ENCODE results near the gene IL1R1.

IL1R1 gene

GRCh38 chr2:102206666-102207341 is 64.3 kb downstream of the IL1R1 start:
- ChIA-PET POLR2A (no interaction called here), CTCF (no interaction called here)
- TF ChIP-seq, protein P1, sequence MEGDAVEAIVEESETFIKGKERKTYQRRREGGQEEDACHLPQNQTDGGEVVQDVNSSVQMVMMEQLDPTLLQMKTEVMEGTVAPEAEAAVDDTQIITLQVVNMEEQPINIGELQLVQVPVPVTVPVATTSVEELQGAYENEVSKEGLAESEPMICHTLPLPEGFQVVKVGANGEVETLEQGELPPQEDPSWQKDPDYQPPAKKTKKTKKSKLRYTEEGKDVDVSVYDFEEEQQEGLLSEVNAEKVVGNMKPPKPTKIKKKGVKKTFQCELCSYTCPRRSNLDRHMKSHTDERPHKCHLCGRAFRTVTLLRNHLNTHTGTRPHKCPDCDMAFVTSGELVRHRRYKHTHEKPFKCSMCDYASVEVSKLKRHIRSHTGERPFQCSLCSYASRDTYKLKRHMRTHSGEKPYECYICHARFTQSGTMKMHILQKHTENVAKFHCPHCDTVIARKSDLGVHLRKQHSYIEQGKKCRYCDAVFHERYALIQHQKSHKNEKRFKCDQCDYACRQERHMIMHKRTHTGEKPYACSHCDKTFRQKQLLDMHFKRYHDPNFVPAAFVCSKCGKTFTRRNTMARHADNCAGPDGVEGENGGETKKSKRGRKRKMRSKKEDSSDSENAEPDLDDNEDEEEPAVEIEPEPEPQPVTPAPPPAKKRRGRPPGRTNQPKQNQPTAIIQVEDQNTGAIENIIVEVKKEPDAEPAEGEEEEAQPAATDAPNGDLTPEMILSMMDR (IDR thresholded peaks at IDR 0.05; ENCODE audit: control extremely low read depth, extremely low read depth, low read depth, missing control alignments), result no peak
- DNase-seq (ENCODE audit: extremely low spot score), result no peak

- no peak for DNase-seq (ENCODE audit: extremely low spot score)
- ChIA-PET CTCF (interaction anchor here (1.3 kb wide), 1 partner anchor 9 kb away, joined by 4 read pairs; no protein-coding TSS in a partner anchor), POLR2A (no interaction called here)
- TF ChIP-seq, protein P1 (IDR thresholded peaks at IDR 0.05; ENCODE audit: control extremely low read depth, extremely low read depth, low read depth, missing control alignments), result no peak
Measured at GRCh38 chr2:102208774-102209173, 66.2 kb downstream of the IL1R1 start.

DNA sequence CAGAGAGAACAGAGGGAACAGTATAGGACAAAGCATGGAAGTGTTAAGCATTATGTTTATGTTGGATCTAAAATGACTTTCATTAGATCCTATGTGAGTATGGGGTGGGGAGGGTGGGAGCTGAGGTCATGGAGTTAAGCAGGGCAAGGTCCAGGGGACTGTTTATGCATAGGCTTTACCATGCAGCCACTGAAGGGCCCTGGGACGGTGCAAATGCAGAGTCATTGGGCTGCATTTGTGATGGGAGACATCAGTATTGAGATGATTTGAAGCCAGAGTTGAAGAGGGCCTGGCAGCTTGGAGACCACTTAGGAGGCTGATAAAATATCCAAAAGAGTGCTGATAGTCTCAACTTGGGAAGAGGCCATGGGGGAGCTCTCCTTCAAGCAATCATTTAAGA is 66.9 kb downstream of the IL1R1 start:
- DNase-seq (ENCODE audit: extremely low spot score), result no peak
- TF ChIP-seq, protein P1 (IDR thresholded peaks at IDR 0.05; ENCODE audit: control extremely low read depth, extremely low read depth, low read depth, missing control alignments), result no peak
- POLR2A ChIA-PET, result no interaction called here
- CTCF ChIA-PET, result interaction anchor here (0.9 kb wide), 1 partner anchor 9 kb away, joined by 3 read pairs; no protein-coding TSS in a partner anchor

DNA sequence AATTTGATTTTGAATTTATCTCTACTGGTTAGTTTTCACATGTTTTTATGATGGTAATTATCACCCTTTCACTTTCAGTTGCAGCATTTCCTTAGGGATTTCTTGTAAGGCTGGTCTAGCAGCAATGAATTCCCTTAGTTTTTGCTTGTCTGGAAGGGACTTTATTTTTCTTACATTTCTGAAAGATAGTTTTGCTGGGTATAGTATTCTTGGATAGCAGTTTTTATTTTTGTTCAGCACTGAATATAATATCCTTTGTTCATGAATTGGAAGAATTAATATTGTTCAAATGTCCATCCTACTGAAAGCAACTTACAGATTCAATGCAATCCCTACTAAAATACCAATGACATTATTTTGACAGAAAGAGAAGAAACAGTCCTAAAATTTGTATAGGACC is 74.5 kb downstream of the IL1R1 start:
- TF ChIP-seq, protein P1 (IDR thresholded peaks at IDR 0.05; ENCODE audit: control extremely low read depth, extremely low read depth, low read depth, missing control alignments), result no peak
- ChIA-PET POLR2A (no interaction called here), CTCF (no interaction called here)
- DNase-seq (ENCODE audit: extremely low spot score), result no peak

- DNase-seq (ENCODE audit: extremely low spot score), result no peak
- ChIA-PET POLR2A (no interaction called here), CTCF (interaction anchor here (0.9 to 1.4 kb wide), 3 partner anchors 26 to 205 kb away, joined by 3 to 4 read pairs (median 3); no protein-coding TSS in a partner anchor)
- TF ChIP-seq, protein P1 (IDR thresholded peaks at IDR 0.05; ENCODE audit: control extremely low read depth, extremely low read depth, low read depth, missing control alignments), result no peak
Measured at GRCh38 chr2:102224824-102225739, 82.5 kb downstream of the IL1R1 start.

- TF ChIP-seq, protein P1 (IDR thresholded peaks at IDR 0.05; ENCODE audit: control extremely low read depth, extremely low read depth, low read depth, missing control alignments), result no peak
- POLR2A ChIA-PET, result no interaction called here
- CTCF ChIA-PET, result interaction anchor here (0.9 to 1.4 kb wide), 3 partner anchors 24 to 67 kb away, joined by 3 read pairs; no protein-coding TSS in a partner anchor
- DNase-seq (ENCODE audit: extremely low spot score), result no peak
Measured at GRCh38 chr2:102226171-102226570, 83.6 kb downstream of the IL1R1 start.
